Right hindlimb (tissue), 1 donor: Measurements from ENCODE around the gene LEMD3.

ENCODE experiments used
- DNase-seq: peaks from one replicate; pipeline ENCODE4 v3.0.0-alpha.2; 2018

The LEMD3 gene

GRCh38 chr12:65169320-65170208 is at the start of gene LEMD3:
LEMD3 (plus strand) TSS chr12:65169583; CDS start chr12:65169597, 14 bp downstream.
- DNase-seq: peak; percentile 94

GRCh38 chr12:65121049-65121955 is 48.1 kb upstream of the LEMD3 start, which contains the start of gene WIF1:
WIF1 (minus strand) TSS chr12:65121305; CDS start chr12:65121191, 114 bp downstream.
- DNase-seq: peak; percentile 69

GRCh38 chr12:65121956-65122469 is 47.4 kb upstream of the LEMD3 start:
- DNase-seq: no peak

GRCh38 chr12:65122703-65123102 is 46.7 kb upstream of the LEMD3 start:
- DNase-seq: no peak

- no peak for DNase-seq
Measured at GRCh38 chr12:65123435-65124063, 45.8 kb upstream of the LEMD3 start.

- DNase-seq: no peak
Measured at GRCh38 chr12:65125247-65125646, 44.1 kb upstream of the LEMD3 start.

- no peak for DNase-seq
Measured at GRCh38 chr12:65125975-65126374, 43.4 kb upstream of the LEMD3 start.

GRCh38 chr12:65126482-65126881 is 42.9 kb upstream of the LEMD3 start:
- DNase-seq: no peak

GRCh38 chr12:65133879-65134278 is 35.5 kb upstream of the LEMD3 start:
- no peak for DNase-seq

GRCh38 chr12:65139389-65139788 is 30.0 kb upstream of the LEMD3 start:
- no peak for DNase-seq

GRCh38 chr12:65140738-65141137 is 28.6 kb upstream of the LEMD3 start:
- no peak for DNase-seq

- DNase-seq: no peak
Measured at GRCh38 chr12:65147312-65147905, 22.0 kb upstream of the LEMD3 start.

GRCh38 chr12:65152012-65152411 is 17.4 kb upstream of the LEMD3 start:
- no peak for DNase-seq

- no peak for DNase-seq
Measured at GRCh38 chr12:65152596-65152995, 16.8 kb upstream of the LEMD3 start.

GRCh38 chr12:65155784-65156183 is 13.6 kb upstream of the LEMD3 start:
- DNase-seq: no peak

- DNase-seq: no peak
Measured at GRCh38 chr12:65156366-65156841, 13.0 kb upstream of the LEMD3 start.

- DNase-seq: no peak
Measured at GRCh38 chr12:65157091-65157490, 12.3 kb upstream of the LEMD3 start.

GRCh38 chr12:65162609-65163008 is 6.8 kb upstream of the LEMD3 start:
- DNase-seq: no peak

GRCh38 chr12:65164244-65164643 is 5.1 kb upstream of the LEMD3 start:
- no peak for DNase-seq

- DNase-seq: no peak
Measured at GRCh38 chr12:65164774-65165173, 4.6 kb upstream of the LEMD3 start.

GRCh38 chr12:65168681-65169319 is 583 bp upstream of the LEMD3 start:
- no peak for DNase-seq
